ENCODE measurements around the gene RPS6KA6. TPM values are rescaled to one million over a fixed set of nuclear protein-coding genes. Genes with fewer than 3 reads are reported as not detected.

RPS6KA6 gene
- total RNA-seq, 4 donors from 2014 or later = 0.69 to 1.8 (median 0.81) TPM

GRCh38 chrX:84216881-84217280, 28.9 kb upstream of the RPS6KA6 start:
- DNase-seq (ENCODE audit: low spot score) (no peak), ATAC-seq (ENCODE audit: low FRiP score) (no peak)
- no peak for TF ChIP-seq CTCF (IDR thresholded peaks at IDR 0.05)

GRCh38 chrX:84216406-84216805, 28.4 kb upstream of the RPS6KA6 start:
- no peak for TF ChIP-seq CTCF (IDR thresholded peaks at IDR 0.05)
- no peak for DNase-seq (ENCODE audit: low spot score)
- ATAC-seq (ENCODE audit: low FRiP score) = no peak

GRCh38 chrX:84205276-84205675, 17.3 kb upstream of the RPS6KA6 start:
- ATAC-seq (ENCODE audit: low FRiP score) = no peak
- TF ChIP-seq CTCF (IDR thresholded peaks at IDR 0.05) = no peak
- DNase-seq (ENCODE audit: low spot score) = no peak

- ATAC-seq (ENCODE audit: low FRiP score) = no peak
- no peak for TF ChIP-seq CTCF (IDR thresholded peaks at IDR 0.05)
- DNase-seq (ENCODE audit: low spot score) = no peak
Measured at GRCh38 chrX:84199688-84200087, 11.7 kb upstream of the RPS6KA6 start.

GRCh38 chrX:84197550-84197949, 9.6 kb upstream of the RPS6KA6 start:
- DNase-seq (ENCODE audit: low spot score) (no peak), ATAC-seq (ENCODE audit: low FRiP score) (no peak)
- TF ChIP-seq CTCF (IDR thresholded peaks at IDR 0.05) = no peak

GRCh38 chrX:84192006-84192405, 4.0 kb upstream of the RPS6KA6 start:
- ATAC-seq (ENCODE audit: low FRiP score) = no peak
- no peak for DNase-seq (ENCODE audit: low spot score)
- no peak for TF ChIP-seq CTCF (IDR thresholded peaks at IDR 0.05)

GRCh38 chrX:84189125-84189524, 1.1 kb upstream of the RPS6KA6 start:
- TF ChIP-seq CTCF (IDR thresholded peaks at IDR 0.05) = no peak
- ATAC-seq (ENCODE audit: low FRiP score) = no peak
- DNase-seq (ENCODE audit: low spot score) = no peak
